IMR-90 (cell line): Measurements from ENCODE around the gene NPAS3. TPM values are rescaled to one million over a fixed set of nuclear protein-coding genes. Genes with fewer than 3 reads are reported as not detected.

Source experiments
- ATAC-seq: fragments of 200-7000 bp; cut with Tn5 transposase; 2 replicates; pipeline ENCODE4 v1.9.1; 2020; ENCODE audit warnings: low read depth, mild to moderate bottlenecking, moderate library complexity
- BruUV-seq: library from RNA; stranded (reverse); fragments of 400-500 nt; replicated peaks from 2 replicates; lab custom pipeline; 2021; lab: Mats Ljungman, UMichigan
- CTCF ChIA-PET: fragments of 300-600 bp; formaldehyde crosslinking; extraction: SDS; loops from one replicate; lab custom pipeline; 2021; ENCODE audit warnings: antibody characterized with exemption; lab: Yijun Ruan, JAX
- POLR2A ChIA-PET: fragments of 300-600 bp; sonication (Branson Sonifier 250); formaldehyde crosslinking; loops from one replicate; lab custom pipeline; 2022; ENCODE audit warnings: antibody characterized with exemption; ENCODE audit not compliant: unreplicated experiment; lab: Charles Lee
- DNase-seq: peaks from one replicate; pipeline ENCODE4 v3.0.0; 2013
- H2AFZ ChIP-seq: replicated peaks from 2 replicates; pipeline ENCODE3; 2013; ENCODE audit warnings: low read length, mild to moderate bottlenecking; ENCODE audit not compliant: poor library complexity
- H2AK5ac ChIP-seq: 2 replicates; pipeline ENCODE4 v1.6.1; 2013; ENCODE audit warnings: low read depth, low read length, inconsistent platforms
- H2AK9ac ChIP-seq: replicated peaks from 2 replicates; pipeline ENCODE3; 2013; ENCODE audit warnings: mild to moderate bottlenecking, low read depth, low read length, moderate library complexity; ENCODE audit not compliant: poor library complexity
- H2BK120ac ChIP-seq: 2 replicates; pipeline ENCODE4 v1.6.1; 2013; ENCODE audit warnings: low read depth, low read length, inconsistent platforms
- H2BK15ac ChIP-seq: 3 replicates; pipeline ENCODE4 v1.6.1; 2013; ENCODE audit warnings: low read depth, low read length, inconsistent platforms
- H2BK20ac ChIP-seq: 2 replicates; pipeline ENCODE4 v1.6.1; 2013; ENCODE audit warnings: low read depth, mild to moderate bottlenecking, inconsistent platforms, low read length, moderate library complexity
- H2BK5ac ChIP-seq: 2 replicates; pipeline ENCODE4 v1.6.1; 2013; ENCODE audit warnings: mild to moderate bottlenecking, low read depth, low read length, inconsistent platforms; ENCODE audit not compliant: poor library complexity, severe bottlenecking
- H3K14ac ChIP-seq: replicated peaks from 2 replicates; pipeline ENCODE4 v1.6.1; 2013; ENCODE audit warnings: low read depth, low read length, inconsistent platforms
- H3K18ac ChIP-seq: 2 replicates; pipeline ENCODE4 v1.6.1; 2013; ENCODE audit warnings: low read depth, low read length, control low read depth
- H3K23ac ChIP-seq: 2 replicates; pipeline ENCODE4 v1.6.1; 2013; ENCODE audit warnings: low read depth, low read length, inconsistent platforms
- H3K27ac ChIP-seq: 2 replicates; pipeline ENCODE4 v1.5.1; 2013; ENCODE audit warnings: mild to moderate bottlenecking, control low read depth, low read length; ENCODE audit not compliant: insufficient read depth
- H3K27me3 ChIP-seq: 2 replicates; pipeline ENCODE4 v1.6.1; 2013; ENCODE audit warnings: low read length; ENCODE audit not compliant: control insufficient read depth, insufficient read depth
- H3K36me3 ChIP-seq: 2 replicates; pipeline ENCODE4 v1.6.1; 2013; ENCODE audit warnings: low read length, mixed read lengths; ENCODE audit not compliant: control insufficient read depth, insufficient read depth
- H3K4ac ChIP-seq: 2 replicates; pipeline ENCODE4 v1.6.1; 2013; ENCODE audit warnings: low read depth, low read length, inconsistent platforms
- H3K4me1 ChIP-seq: 2 replicates; pipeline ENCODE4 v1.6.1; 2013; ENCODE audit warnings: low read length, mixed read lengths; ENCODE audit not compliant: control insufficient read depth, insufficient read depth
- H3K4me2 ChIP-seq: 2 replicates; pipeline ENCODE4 v1.6.1; 2013; ENCODE audit warnings: low read depth, mild to moderate bottlenecking, control low read depth, low read length, moderate library complexity
- H3K4me3 ChIP-seq: 2 replicates; pipeline ENCODE4 v1.5.1; 2013; ENCODE audit warnings: low read depth, mild to moderate bottlenecking, control low read depth, low read length, moderate library complexity; ENCODE audit not compliant: insufficient read depth
- H3K56ac ChIP-seq: 2 replicates; pipeline ENCODE4 v1.6.1; 2013; ENCODE audit warnings: low read length, inconsistent platforms; ENCODE audit not compliant: insufficient read depth; ENCODE audit errors: extremely low read depth
- H3K79me1 ChIP-seq, 2 experiments: 2 replicates each; pipeline ENCODE4 v1.6.1; 2013; ENCODE audit warnings: low read length in 2 of 2, inconsistent platforms in 1 of 2, low read depth in 1 of 2
- H3K9ac ChIP-seq: 2 replicates; pipeline ENCODE4 v1.6.1; 2013; ENCODE audit warnings: low read depth, low read length, control low read depth
- H3K9me1 ChIP-seq: 2 replicates; pipeline ENCODE4 v1.6.1; 2013; ENCODE audit warnings: low read length, inconsistent platforms; ENCODE audit not compliant: insufficient read depth
- H3K9me3 ChIP-seq: 2 replicates; pipeline ENCODE4 v1.6.1; 2013; ENCODE audit warnings: low read length; ENCODE audit not compliant: control insufficient read depth, insufficient read depth
- H4K20me1 ChIP-seq: 2 replicates; pipeline ENCODE4 v1.6.1; 2013; ENCODE audit warnings: low read length, inconsistent platforms; ENCODE audit not compliant: insufficient read depth
- H4K5ac ChIP-seq: 2 replicates; pipeline ENCODE4 v1.6.1; 2013; ENCODE audit warnings: mild to moderate bottlenecking, low read depth, low read length, control low read depth
- H4K8ac ChIP-seq, 2 experiments: 2 replicates each; pipeline ENCODE4 v1.6.1; 2013; ENCODE audit warnings: low read depth in 2 of 2, low read length in 2 of 2, control low read depth in 1 of 2, inconsistent platforms in 1 of 2
- H4K91ac ChIP-seq: 2 replicates; pipeline ENCODE4 v1.6.1; 2013; ENCODE audit warnings: low read depth, low read length, inconsistent platforms; ENCODE audit not compliant: insufficient read depth
- BHLHE40 ChIP-seq: fragments of 150-350 bp; IDR thresholded peaks from 2 replicates; pipeline ENCODE4 v1.6.1; 2016; ENCODE audit warnings: mild to moderate bottlenecking, low read depth, low read length
- CHD1 ChIP-seq: IDR thresholded peaks from 2 replicates; pipeline ENCODE4 v1.6.1; 2012; ENCODE audit warnings: low read depth, low read length, improper control_type of control experiment
- CTCF ChIP-seq: conservative IDR thresholded peaks from 2 replicates; pipeline ENCODE4 v1.5.1; 2012; ENCODE audit warnings: mild to moderate bottlenecking, low read depth, low read length, improper control_type of control experiment
- ELK1 ChIP-seq: fragments of 150-350 bp; IDR thresholded peaks from 2 replicates; pipeline ENCODE4 v1.6.1; 2016; ENCODE audit warnings: low read depth, mild to moderate bottlenecking, low read length, moderate library complexity, borderline replicate concordance
- FOS ChIP-seq: fragments of 150-350 bp; IDR thresholded peaks from 2 replicates; pipeline ENCODE4 v1.6.1; 2016; ENCODE audit warnings: low read depth, low read length
- MAFK ChIP-seq: IDR thresholded peaks from 2 replicates; pipeline ENCODE4 v1.6.1; 2012; ENCODE audit warnings: low read depth, low read length, improper control_type of control experiment
- MXI1 ChIP-seq: IDR thresholded peaks from 2 replicates; pipeline ENCODE4 v1.6.1; 2012; ENCODE audit warnings: low read depth, mild to moderate bottlenecking, low read length, moderate library complexity, borderline replicate concordance
- POLR2A ChIP-seq: IDR thresholded peaks from 2 replicates; pipeline ENCODE4 v1.6.1; 2012; ENCODE audit warnings: mild to moderate bottlenecking, low read depth, low read length
- RAD21 ChIP-seq: IDR thresholded peaks from 2 replicates; pipeline ENCODE4 v1.6.1; 2012; ENCODE audit warnings: low read length, improper control_type of control experiment
- SMC3 ChIP-seq: fragments of 150-350 bp; IDR thresholded peaks from 2 replicates; pipeline ENCODE4 v1.6.1; 2016; ENCODE audit warnings: low read depth, mild to moderate bottlenecking, antibody characterized with exemption, low read length, moderate library complexity
- USF2 ChIP-seq: fragments of 150-350 bp; IDR thresholded peaks from 2 replicates; pipeline ENCODE4 v1.6.1; 2017; ENCODE audit warnings: mild to moderate bottlenecking, antibody characterized with exemption, low read length, low read depth
- WGBS, 2 experiments: methylation state at CpG; one replicate each; pipeline versions ENCODE4 v1.1.5 to v1.1.7; 2013; ENCODE audit warnings: missing lambda C conversion rate in 2 of 2; ENCODE audit not compliant: insufficient read length in 1 of 2; ENCODE audit errors: extremely low coverage in 2 of 2; 5-methylcytosine and 5-hydroxymethylcytosine counted together
- dilution Hi-C: fragments of 300-500 bp; cut with HindIII; formaldehyde crosslinking; loops from one replicate; pipeline ENCODE4 v1.14.3; 2018; ENCODE audit warnings: low sequenced_read_pairs; ENCODE audit not compliant: unreplicated experiment
- in situ Hi-C: fragments of 300-500 bp; cut with MboI; formaldehyde crosslinking; loops from 3 replicates; pipeline ENCODE4 v1.14.3; 2019; ENCODE audit warnings: low sequenced_read_pairs, inconsistent platforms, mixed read lengths
- intact Hi-C: fragments of 100-400 bp; cut with micrococcal nuclease; formaldehyde crosslinking; loops from 2 replicates; pipeline ENCODE4 v1.10.0; 2022
- polyA plus RNA-seq, 3 experiments: library from polyadenylated mRNA; depleted of rRNA; stranded (reverse); fragments of >200 nt; gene quantifications; 2 replicates each; pipeline ENCODE4 v1.2.3, GENCODE V29; 2012; ENCODE audit warnings: low replicate concordance in 1 of 3
- total RNA-seq: library from RNA; depleted of rRNA; stranded (reverse); fragments of >200 nt; gene quantifications from 2 replicates; pipeline ENCODE4 v1.2.3, GENCODE V29; 2012

The NPAS3 gene
- total and polyA plus RNA-seq, 2 of the 4 experiments (the other 2 are of a cell fraction), result not detected

GRCh38 chr14:32940711-32941667, 2.3 kb downstream of the NPAS3 start:
- no peaks in the 10 kb centered on the region for H3K9me1 ChIP-seq
- no peak overlapping the region for H2BK20ac ChIP-seq
- no peak overlapping the region for H3K23ac ChIP-seq
- no peaks in the 10 kb centered on the region for H3K9me3 ChIP-seq
- no TSS peak for BruUV-seq
- H3K4me3 ChIP-seq, result no peak overlapping the region
- no peak overlapping the region for H2BK15ac ChIP-seq
- no peak overlapping the region for H2AK5ac ChIP-seq
- H2BK120ac ChIP-seq, result no peak overlapping the region
- H2AK9ac ChIP-seq, result no peak overlapping the region
- no peak overlapping the region for H3K18ac ChIP-seq
- H3K9ac ChIP-seq, result no peak overlapping the region
- in situ Hi-C loops, result no loop called here
- peaks cover 31% of the 10 kb centered on the region for H3K27me3 ChIP-seq
- 48% methylated on average over 3 of the region's 7 CpGs; no CpG with 5 or more reads in 1 of the 2 experiments for WGBS, 2 experiments
- H3K4me1 ChIP-seq, result no peaks in the 10 kb centered on the region
- H3K4ac ChIP-seq, result no peak overlapping the region
- H2BK5ac ChIP-seq, result no peak overlapping the region
- dilution Hi-C loops, result no loop called here
- no peak overlapping the region for H4K5ac ChIP-seq
- no peaks in the 10 kb centered on the region for H3K36me3 ChIP-seq
- intact Hi-C loops, result no loop called here
- no peak overlapping the region for H3K56ac ChIP-seq
- TF ChIP-seq POLR2A, result no peak
- no peak for TF ChIP-seq BHLHE40
- no peak for TF ChIP-seq ELK1
- no peak for TF ChIP-seq USF2
- no peak for TF ChIP-seq FOS
- no peak for TF ChIP-seq CTCF
- TF ChIP-seq CHD1, result no peak
- TF ChIP-seq RAD21, result no peak
- no peak for TF ChIP-seq SMC3
- TF ChIP-seq MAFK, result no peak
- TF ChIP-seq MXI1, result no peak
- no peak overlapping the region for H2AFZ ChIP-seq
- no peak overlapping the region for H3K4me2 ChIP-seq
- H3K14ac ChIP-seq, result no peak overlapping the region
- no peaks in the 10 kb centered on the region for H4K20me1 ChIP-seq
- no peak overlapping the region for H3K27ac ChIP-seq
- POLR2A ChIA-PET, result no interaction called here
- H4K8ac ChIP-seq, result no peak overlapping the region
- CTCF ChIA-PET, result no interaction called here
- no peaks in the 10 kb centered on the region for H3K79me1 ChIP-seq
- ATAC-seq (no peak), DNase-seq (no peak)
- no peak overlapping the region for H4K91ac ChIP-seq
